ENCODE results near the gene FGF21.
A peak's percentile ranks its signal among the peaks of the same experiment; 100 is the strongest.
"Not testable (repeated sequence)": the region's sequence is repeated elsewhere in the genome, so short reads cannot be mapped to it uniquely, and the experiment has no call there.

FGF21 gene

DNA sequence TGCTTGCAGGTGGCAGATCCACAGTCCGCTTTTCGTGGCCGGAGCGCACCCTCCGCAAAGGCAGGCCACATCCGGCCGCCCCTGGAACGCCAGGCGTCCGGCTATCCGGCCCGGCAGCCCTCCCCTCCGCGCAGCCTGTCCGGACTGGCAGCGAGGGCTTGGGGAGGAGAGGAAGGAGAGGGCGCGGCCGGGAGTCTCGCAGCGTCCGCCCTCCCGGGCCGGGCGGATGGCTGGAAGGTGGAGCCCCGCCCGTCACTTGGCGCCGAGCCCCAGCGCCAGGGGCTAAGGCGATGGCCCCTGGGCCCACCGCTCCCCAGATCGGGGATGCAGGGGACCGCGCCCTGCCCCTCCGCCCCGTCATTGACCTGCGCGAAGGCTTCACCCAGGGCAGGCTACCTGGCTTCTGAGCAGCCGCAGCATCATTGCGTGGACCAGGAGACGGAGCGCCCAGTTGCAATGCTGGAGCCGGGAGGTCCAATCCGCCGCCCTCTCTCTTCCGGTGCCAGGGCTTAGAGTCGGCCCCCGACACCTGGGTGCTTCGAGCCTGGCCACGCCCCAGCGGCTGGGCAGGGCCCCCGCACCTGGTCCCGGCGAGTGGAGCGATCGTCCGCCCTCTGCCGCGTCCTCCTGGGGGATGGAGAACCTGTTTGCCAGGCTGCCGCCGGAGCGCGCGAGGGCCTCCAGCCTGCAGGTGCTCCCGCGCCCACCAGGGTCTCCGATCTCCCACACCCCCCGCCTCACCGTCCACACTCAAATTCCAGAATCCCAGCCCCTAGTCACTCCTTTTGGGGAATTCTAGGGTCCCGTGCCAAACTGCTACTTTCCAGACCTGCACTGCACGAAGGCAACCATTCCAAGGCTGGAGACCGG, 2.6 kb upstream of the FGF21 start, which contains the start of gene FUT1:
Gene FUT1 (minus strand): TSS at position 146 of the 870 bp plus-strand sequence. CDS start 1,360 bp downstream, outside the sequence.
- DNase-seq = peak; percentile 26

GRCh38 chr19:48755787-48756186, 463 bp downstream of the FGF21 start:
- DNase-seq = no peak

DNA sequence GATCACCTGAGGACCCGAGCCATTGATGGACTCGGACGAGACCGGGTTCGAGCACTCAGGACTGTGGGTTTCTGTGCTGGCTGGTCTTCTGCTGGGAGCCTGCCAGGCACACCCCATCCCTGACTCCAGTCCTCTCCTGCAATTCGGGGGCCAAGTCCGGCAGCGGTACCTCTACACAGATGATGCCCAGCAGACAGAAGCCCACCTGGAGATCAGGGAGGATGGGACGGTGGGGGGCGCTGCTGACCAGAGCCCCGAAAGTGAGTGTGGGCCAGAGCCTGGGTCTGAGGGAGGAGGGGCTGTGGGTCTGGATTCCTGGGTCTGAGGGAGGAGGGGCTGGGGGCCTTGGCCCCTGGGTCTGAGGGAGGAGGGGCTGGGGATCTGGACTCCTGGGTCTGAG, 888 bp downstream of the FGF21 start:
- DNase-seq = no peak

GRCh38 chr19:48756686-48757085, 1.4 kb downstream of the FGF21 start:
- no peak for DNase-seq

DNA sequence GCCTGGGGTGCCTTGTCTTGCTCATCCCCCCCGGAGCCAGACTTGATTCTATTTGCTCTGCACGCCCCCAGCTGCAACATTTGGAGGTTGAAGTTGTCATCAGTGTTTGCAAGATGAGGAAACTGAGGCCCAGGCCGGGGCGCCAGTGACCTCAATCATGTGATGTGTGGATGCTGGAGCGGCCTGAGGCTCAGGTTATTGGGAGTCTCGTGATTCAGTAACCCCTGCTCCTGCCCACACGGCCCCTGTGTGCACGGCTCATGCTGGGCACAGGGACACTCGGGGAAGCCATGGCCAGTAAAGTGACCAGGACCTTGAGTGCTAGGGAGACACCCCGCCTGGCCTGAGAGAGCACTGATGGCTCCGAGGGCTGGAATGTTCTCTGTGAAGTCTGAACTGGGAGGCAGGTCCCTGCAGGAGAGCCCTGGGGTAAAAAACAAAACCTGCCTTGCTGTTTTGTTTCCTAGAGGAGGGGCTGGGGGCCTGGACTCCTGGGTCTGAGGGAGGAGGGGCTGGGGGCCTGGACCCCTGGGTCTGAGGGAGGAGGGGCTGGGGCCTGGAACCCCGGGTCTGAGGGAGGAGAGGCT, 1.9 kb downstream of the FGF21 start:
- DNase-seq = no peak

- no peak for DNase-seq
Measured at GRCh38 chr19:48757741-48758144, 2.4 kb downstream of the FGF21 start.

DNA sequence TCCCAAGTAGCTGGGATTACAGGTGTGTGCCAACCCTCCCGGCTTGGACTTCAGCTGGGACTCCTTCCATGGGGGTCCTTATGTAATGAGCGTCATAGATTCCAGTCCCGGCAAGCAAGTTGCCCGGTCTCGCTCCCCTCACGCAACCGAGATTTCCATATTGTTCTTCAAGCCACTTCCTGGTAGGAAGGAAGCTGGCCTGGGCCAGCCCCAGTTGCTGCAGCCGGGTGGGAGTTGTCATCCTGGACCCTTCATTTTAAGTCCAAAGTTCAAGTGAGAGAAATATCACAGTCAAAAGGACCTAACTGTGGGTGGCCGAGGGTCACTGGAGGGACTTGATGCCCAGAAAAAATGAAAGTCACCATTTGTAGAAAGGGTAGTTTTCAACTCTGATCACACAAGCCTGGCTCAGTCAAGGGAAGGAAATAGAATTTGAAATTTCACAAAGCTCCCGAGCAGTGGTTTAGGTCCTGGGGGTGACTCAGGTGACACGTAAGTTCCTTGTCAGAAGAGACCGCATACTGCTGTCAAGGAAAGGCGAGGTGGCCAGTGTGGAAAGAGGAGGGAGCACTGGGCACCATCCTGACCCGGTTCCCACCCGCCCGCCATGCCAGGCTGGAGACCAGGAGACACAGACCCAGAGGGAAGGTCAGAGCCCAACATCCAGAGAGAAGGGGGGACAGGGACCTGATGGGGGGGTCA, 5.3 kb downstream of the FGF21 start:
- no peak for DNase-seq

DNA sequence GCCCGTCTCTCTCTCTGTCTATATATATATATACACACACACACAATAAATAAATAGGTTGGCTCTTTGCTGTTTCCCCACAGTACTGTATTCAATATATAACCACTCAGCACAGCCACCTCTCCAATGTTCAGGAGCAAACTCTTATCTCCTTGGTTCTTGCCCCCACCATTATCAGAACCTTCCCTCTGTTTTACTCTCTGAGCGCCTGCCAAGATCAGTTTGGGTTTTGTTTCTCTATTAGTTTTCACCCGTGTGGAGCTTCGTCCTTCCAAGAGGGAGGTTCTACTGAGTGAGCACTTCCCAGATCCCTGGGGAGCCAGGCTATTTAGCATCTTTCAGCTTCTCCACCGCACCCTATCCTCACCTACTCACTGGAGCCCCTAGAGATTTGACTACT, 10.5 kb downstream of the FGF21 start:
- not testable (repeated sequence) for DNase-seq

DNA sequence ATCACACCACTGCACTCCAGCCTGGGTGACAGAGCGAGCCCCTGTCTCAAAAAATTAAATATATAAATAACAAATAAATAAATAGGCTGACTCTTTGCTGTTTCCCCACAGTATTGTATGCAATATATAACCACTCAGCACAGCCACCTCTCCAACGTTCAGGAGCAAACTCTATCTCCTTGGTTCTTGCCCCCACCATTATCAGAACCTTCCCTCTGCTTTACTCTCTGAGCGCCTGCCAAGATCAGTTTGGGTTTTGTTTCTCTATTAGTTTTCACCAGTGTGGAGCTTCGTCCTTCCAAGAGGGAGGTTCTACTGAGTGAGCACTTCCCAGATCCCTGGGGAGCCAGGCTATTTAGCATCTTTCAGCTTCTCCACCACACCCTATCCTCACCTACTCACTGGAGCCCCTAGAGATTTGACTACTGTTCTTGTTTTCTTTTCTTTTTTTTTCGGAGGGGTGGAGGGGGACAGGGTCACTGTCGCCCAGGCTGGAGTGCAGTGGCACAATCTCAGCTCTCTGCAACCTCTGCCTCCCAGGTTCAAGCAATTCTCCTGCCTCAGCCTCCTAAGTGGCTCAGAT, 12.9 kb downstream of the FGF21 start:
- DNase-seq = not testable (repeated sequence)

DNA sequence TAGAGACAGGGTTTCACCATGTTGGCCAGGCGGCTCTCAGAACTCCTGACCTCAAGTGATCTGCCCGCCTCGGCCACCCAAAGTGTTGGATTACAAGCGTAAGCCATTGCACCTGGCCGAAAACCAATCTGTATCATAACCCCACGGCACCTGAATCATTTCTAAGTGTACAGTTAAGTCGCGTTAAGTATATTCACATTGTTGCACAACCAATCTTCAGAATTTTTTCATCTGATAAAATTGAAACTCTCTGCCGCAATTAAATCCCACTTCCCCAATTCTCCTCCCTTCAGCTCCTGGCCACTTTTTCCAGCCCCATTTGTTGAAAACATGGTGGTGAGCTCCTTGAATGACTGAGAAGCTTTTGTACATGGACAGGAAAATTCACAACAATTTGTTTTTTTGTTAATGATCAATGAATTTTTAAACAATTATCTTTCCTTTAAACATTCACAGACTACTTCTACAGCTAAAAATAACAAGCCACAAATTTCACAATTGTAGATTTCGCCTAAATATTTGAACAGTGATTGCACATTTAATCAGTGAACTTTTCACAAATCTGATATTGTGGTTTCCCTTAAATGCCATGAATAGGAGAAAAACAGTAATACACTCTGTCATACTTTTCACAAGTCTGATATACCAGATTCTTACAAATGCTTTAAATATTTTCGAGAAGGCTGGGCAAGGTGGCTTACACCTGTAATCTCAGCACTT, 13.8 kb downstream of the FGF21 start:
- DNase-seq = no peak

DNA sequence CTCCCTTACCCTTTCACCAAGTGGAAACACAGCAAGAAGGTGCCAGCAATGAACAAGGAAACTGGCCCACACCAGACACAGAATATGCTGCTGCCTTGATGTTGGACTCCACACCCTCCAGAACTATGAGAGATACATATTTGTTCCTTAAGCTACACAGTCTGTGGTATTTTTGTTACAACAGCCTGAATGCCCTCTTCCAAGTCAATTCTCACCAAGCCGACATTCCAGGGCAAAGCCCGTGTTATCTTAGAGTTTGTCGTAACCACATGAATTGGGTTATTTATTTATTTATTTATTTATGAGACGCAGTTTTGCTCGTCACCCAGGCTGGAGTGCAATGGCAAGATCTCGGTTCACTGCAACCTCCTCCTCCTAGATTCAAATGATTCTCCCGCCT, 14.9 kb downstream of the FGF21 start:
- no peak for DNase-seq

DNA sequence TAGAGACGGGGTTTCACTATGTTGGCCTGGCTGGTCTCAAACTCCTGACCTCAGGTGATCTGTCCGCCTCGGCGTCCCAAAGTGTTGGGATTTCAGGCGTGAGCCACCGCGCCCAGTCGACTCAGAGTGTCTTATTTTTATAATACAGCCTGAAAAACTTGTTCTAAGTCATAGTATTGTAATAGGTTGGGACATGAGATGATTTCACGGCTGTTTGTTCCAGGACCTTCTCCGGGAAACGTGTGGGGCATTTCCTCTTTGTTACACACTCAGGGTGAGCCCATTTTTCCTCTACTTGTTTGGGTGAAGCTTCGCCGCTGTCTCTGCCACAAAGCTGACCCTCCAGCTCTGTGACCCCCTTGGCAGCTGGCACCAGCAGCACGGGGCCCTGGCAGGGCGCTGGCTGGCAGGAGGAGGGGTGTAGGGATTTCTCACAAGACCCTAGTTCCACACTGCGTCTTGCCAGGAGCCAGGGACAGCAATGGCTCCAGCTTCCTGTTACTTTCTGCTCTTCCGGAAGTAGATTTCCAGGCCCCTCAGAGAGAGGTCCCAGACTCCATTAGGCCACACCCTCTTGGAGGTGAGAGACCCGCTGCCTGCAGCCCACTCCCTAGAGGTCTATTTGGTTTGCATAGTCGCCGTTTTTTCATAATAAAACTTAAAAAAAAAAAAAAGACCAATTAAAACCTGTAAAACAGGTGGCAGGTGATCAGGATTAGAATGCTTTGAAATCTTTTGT, 15.6 kb downstream of the FGF21 start:
- DNase-seq = no peak

DNA sequence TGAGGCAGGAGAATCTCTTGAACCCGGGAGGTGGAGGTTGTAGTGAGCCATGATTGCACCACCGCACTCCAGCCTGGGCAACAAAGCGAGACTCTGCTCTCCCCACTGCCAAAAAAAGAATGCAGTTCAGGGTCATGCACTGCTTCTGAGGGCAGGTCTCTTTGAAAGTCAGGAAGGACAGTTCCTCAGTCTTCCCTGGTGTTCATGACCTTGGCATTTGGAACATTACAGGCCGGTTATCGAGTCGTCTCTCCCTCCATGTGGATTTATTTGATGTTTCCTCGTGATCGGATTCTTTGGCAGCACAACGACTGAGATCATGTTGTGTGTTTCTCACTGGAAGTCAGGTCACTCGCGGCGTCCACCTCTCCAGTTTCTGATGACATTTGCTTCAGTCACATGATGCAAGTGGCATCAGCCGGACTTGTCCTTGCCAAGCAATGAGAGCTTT, 17.2 kb downstream of the FGF21 start:
- DNase-seq = no peak

GRCh38 chr19:48777139-48777538, 21.8 kb downstream of the FGF21 start:
- no peak for DNase-seq

- DNase-seq = no peak
Measured at GRCh38 chr19:48777720-48778119, 22.4 kb downstream of the FGF21 start.

DNA sequence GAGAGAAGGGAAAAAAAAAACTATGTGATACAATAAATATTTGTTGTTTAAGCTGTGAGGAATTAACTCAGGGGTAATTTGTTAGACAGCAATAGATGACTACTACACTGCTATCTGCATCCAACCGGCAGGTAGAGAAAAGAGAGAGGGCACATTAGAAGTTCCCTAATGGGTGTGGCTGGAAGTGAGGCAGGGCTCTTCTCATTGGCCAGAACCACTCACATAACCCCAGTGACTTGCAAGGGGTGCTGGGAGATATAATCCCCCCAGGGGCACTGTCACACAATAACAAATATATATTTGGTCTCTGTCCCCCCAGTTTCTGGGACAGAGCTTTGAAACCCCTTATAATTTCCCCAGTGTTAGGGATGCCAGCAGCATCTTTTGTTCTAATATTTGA, 24.3 kb downstream of the FGF21 start:
- no peak for DNase-seq

GRCh38 chr19:48780631-48781391, 25.5 kb downstream of the FGF21 start:
- no peak for DNase-seq

GRCh38 chr19:48784527-48784926, 29.2 kb downstream of the FGF21 start:
- DNase-seq = no peak

- not testable (repeated sequence) for DNase-seq
Measured at GRCh38 chr19:48786422-48786821, 31.1 kb downstream of the FGF21 start.

DNA sequence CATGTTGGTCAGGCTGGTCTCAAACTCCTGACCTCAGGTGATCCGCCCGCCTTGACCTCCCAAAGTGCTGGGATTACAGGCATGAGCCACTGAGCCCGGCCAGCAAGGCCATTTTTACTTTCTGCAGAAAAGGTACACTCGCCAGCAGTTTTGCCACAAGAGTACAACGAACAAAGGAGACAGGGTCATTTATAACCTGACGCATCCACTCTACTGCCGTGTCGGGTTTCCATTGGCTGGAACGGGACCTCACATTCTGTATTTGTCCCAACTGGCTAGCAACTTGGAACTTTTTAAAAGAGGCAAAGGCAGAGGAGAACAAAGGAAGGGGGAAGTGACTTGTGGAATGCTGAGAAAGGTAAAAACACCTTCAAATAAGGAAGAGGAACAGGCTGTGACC, 32.0 kb downstream of the FGF21 start:
- DNase-seq = not testable (repeated sequence)

- no peak for DNase-seq
Measured at GRCh38 chr19:48793271-48793670, 37.9 kb downstream of the FGF21 start.

Measured in T-helper 9 cell (primary cell).